ENCODE results near the gene PGLYRP1.

The PGLYRP1 gene

DNA sequence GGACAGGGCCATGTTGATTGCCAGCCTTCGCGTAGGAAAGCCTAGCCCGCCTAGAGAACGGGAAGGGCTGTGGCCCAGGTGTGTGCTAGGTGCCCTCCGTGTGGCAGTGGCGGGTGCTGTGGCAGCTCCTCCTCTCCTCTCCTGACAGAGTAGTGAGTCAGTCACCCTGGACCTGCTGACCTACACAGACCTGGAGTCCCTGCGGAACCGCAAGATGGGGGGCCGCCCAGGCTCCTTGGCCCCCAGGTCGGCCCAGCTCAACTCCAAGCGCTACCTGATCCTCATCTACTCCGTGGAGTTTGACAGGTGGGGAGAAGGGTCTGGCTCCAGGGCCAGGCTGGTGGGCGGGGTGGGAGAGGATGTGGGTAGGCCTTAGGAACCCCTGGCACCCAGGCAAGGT is 16.4 kb downstream of the PGLYRP1 start:
- no peak overlapping the region for H3K27ac ChIP-seq (ENCODE audit: low read depth, low read length)
- no peak overlapping the region for H3K4me3 ChIP-seq (ENCODE audit: low read depth in 1 of 2, low read length in 2 of 2)
- no peak overlapping the region for H3K9ac ChIP-seq (ENCODE audit: low read depth in 1 of 2, low read length in 2 of 2)
- H3K36me3 ChIP-seq (ENCODE audit: control insufficient read depth in 1 of 2, insufficient read depth in 2 of 2, low read length in 2 of 2): no peaks in the 10 kb centered on the region
- H3K9me3 ChIP-seq (ENCODE audit: control insufficient read depth in 1 of 2, low read length in 2 of 2): no peaks in the 10 kb centered on the region
- no peaks in the 10 kb centered on the region for H3K4me1 ChIP-seq (ENCODE audit: control insufficient read depth in 1 of 2, insufficient read depth in 2 of 2, low read length in 2 of 2)
- H3K27me3 ChIP-seq (ENCODE audit: control insufficient read depth in 1 of 2, insufficient read depth in 2 of 2, low read length in 2 of 2): no peaks in the 10 kb centered on the region

GRCh38 chr19:46002678-46003275 is 20.1 kb downstream of the PGLYRP1 start:
- Histone ChIP-seq H3K4me1 (ENCODE audit: control insufficient read depth in 1 of 2, insufficient read depth in 2 of 2, low read length in 2 of 2) (peaks cover 6 to 10% of the 10 kb centered on the region in 2 donors), H3K27ac (ENCODE audit: low read depth, low read length) (no peak overlapping the region), H3K4me3 (ENCODE audit: low read depth in 1 of 2, low read length in 2 of 2) (no peak overlapping the region), H3K36me3 (ENCODE audit: control insufficient read depth in 1 of 2, insufficient read depth in 2 of 2, low read length in 2 of 2) (no peaks in the 10 kb centered on the region), H3K27me3 (ENCODE audit: control insufficient read depth in 1 of 2, insufficient read depth in 2 of 2, low read length in 2 of 2) (no peaks in the 10 kb centered on the region), H3K9ac (ENCODE audit: low read depth in 1 of 2, low read length in 2 of 2) (no peak overlapping the region), H3K9me3 (ENCODE audit: control insufficient read depth in 1 of 2, low read length in 2 of 2) (no peaks in the 10 kb centered on the region)

- H3K9me3 ChIP-seq (ENCODE audit: control insufficient read depth in 1 of 2, low read length in 2 of 2): no peaks in the 10 kb centered on the region
- H3K4me3 ChIP-seq (ENCODE audit: low read depth in 1 of 2, low read length in 2 of 2): peak overlapping the region; percentile 32 to 38
- no peaks in the 10 kb centered on the region for H3K27me3 ChIP-seq (ENCODE audit: control insufficient read depth in 1 of 2, insufficient read depth in 2 of 2, low read length in 2 of 2)
- H3K27ac ChIP-seq (ENCODE audit: low read depth, low read length): no peak overlapping the region
- peaks cover 13 to 15% of the 10 kb centered on the region in 2 donors for H3K4me1 ChIP-seq (ENCODE audit: control insufficient read depth in 1 of 2, insufficient read depth in 2 of 2, low read length in 2 of 2)
- H3K9ac ChIP-seq (ENCODE audit: low read depth in 1 of 2, low read length in 2 of 2): no peak overlapping the region
- no peaks in the 10 kb centered on the region for H3K36me3 ChIP-seq (ENCODE audit: control insufficient read depth in 1 of 2, insufficient read depth in 2 of 2, low read length in 2 of 2)
Observed at GRCh38 chr19:46000491-46001246, 22.2 kb downstream of the PGLYRP1 start.

- H3K27ac ChIP-seq (ENCODE audit: low read depth, low read length): no peak overlapping the region
- no peaks in the 10 kb centered on the region for H3K9me3 ChIP-seq (ENCODE audit: control insufficient read depth in 1 of 2, low read length in 2 of 2)
- H3K36me3 ChIP-seq (ENCODE audit: control insufficient read depth in 1 of 2, insufficient read depth in 2 of 2, low read length in 2 of 2): no peaks in the 10 kb centered on the region
- no peak overlapping the region for H3K4me3 ChIP-seq (ENCODE audit: low read depth in 1 of 2, low read length in 2 of 2)
- H3K4me1 ChIP-seq (ENCODE audit: control insufficient read depth in 1 of 2, insufficient read depth in 2 of 2, low read length in 2 of 2): peaks cover 14 to 16% of the 10 kb centered on the region in 2 donors
- H3K27me3 ChIP-seq (ENCODE audit: control insufficient read depth in 1 of 2, insufficient read depth in 2 of 2, low read length in 2 of 2): no peaks in the 10 kb centered on the region
- H3K9ac ChIP-seq (ENCODE audit: low read depth in 1 of 2, low read length in 2 of 2): no peak overlapping the region
Observed at GRCh38 chr19:45999653-46000121, 23.2 kb downstream of the PGLYRP1 start.

DNA sequence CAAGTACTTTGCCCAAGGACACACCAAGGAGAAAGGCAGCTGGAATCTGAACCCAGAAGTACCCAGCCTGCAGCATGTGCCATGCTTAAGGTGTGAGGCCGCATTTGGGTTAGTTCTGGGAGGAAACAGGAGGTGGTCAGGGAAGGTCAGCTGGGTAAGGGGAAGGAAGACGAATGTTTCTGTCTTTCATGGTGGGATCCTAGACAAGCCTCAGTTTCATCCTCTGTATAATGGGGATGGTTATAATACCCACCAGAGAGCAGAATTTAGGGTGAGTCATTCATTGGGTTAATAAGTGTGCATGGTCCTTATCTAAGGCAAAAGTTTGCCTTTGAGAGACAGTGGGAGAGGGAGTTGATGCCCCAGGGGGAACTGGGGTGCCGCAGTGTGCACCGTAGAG is 24.0 kb downstream of the PGLYRP1 start:
- Histone ChIP-seq H3K36me3 (ENCODE audit: control insufficient read depth in 1 of 2, insufficient read depth in 2 of 2, low read length in 2 of 2) (no peaks in the 10 kb centered on the region), H3K9ac (ENCODE audit: low read depth in 1 of 2, low read length in 2 of 2) (no peak overlapping the region), H3K27me3 (ENCODE audit: control insufficient read depth in 1 of 2, insufficient read depth in 2 of 2, low read length in 2 of 2) (no peaks in the 10 kb centered on the region), H3K9me3 (ENCODE audit: control insufficient read depth in 1 of 2, low read length in 2 of 2) (no peaks in the 10 kb centered on the region), H3K4me1 (ENCODE audit: control insufficient read depth in 1 of 2, insufficient read depth in 2 of 2, low read length in 2 of 2) (peaks cover 14 to 16% of the 10 kb centered on the region in 2 donors), H3K4me3 (ENCODE audit: low read depth in 1 of 2, low read length in 2 of 2) (no peak overlapping the region), H3K27ac (ENCODE audit: low read depth, low read length) (no peak overlapping the region)

DNA sequence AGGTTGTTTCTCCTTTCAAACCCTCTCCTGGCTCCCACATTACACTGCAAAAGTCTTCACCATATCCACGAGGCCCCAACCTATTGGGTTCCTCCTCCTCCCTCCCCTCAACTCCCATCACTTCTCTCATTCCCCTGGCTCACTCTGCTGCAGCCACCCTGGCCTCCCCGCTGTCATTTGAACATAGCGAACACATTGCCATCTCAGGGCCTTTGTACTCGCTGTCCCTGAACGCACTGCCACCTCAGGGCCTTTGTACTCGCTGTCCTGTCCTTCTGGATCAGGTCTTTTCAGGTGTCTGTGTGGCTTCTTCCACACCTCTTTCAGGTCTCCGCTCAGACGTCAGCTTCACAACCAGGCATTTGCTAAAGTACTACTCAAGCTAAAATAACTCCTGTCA is 25.9 kb downstream of the PGLYRP1 start:
- peaks cover 14 to 16% of the 10 kb centered on the region in 2 donors for H3K4me1 ChIP-seq (ENCODE audit: control insufficient read depth in 1 of 2, insufficient read depth in 2 of 2, low read length in 2 of 2)
- H3K36me3 ChIP-seq (ENCODE audit: control insufficient read depth in 1 of 2, insufficient read depth in 2 of 2, low read length in 2 of 2): no peaks in the 10 kb centered on the region
- H3K27ac ChIP-seq (ENCODE audit: low read depth, low read length): no peak overlapping the region
- no peaks in the 10 kb centered on the region for H3K27me3 ChIP-seq (ENCODE audit: control insufficient read depth in 1 of 2, insufficient read depth in 2 of 2, low read length in 2 of 2)
- H3K9me3 ChIP-seq (ENCODE audit: control insufficient read depth in 1 of 2, low read length in 2 of 2): no peaks in the 10 kb centered on the region
- no peak overlapping the region for H3K9ac ChIP-seq (ENCODE audit: low read depth in 1 of 2, low read length in 2 of 2)
- no peak overlapping the region for H3K4me3 ChIP-seq (ENCODE audit: low read depth in 1 of 2, low read length in 2 of 2)

DNA sequence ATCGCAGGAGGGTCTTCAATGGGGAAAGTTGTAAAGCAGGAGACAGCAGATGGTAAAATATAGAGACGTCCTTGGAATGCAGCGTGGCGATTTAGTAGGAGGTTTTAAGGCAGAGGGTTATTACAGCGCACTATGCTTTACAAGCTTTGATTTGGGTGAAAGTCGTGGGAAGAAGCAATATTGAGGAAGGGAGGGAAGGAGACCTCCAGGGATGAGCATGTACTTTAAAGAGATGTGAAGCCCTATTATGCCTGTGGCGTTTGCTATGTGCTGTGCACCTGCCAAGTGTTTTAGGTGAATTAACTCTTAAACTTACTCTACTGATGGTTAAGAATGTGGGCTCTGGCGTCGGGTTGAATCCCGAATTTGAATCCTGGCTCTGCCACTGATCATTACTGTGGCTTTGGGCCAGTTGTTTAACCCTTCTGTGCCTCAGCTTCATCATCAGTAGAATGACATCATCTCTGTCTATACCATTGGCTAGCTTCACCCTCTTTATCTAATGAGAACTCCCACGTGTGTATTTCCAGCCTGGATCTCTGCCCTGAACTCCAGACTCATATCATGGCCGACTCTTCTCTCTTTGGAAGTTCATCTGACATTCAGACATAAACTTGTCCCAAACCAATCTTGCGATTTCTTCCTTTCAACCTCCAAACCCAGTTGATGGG is 27.0 kb downstream of the PGLYRP1 start:
- Histone ChIP-seq H3K36me3 (ENCODE audit: control insufficient read depth in 1 of 2, insufficient read depth in 2 of 2, low read length in 2 of 2) (no peaks in the 10 kb centered on the region), H3K27me3 (ENCODE audit: control insufficient read depth in 1 of 2, insufficient read depth in 2 of 2, low read length in 2 of 2) (no peaks in the 10 kb centered on the region), H3K4me3 (ENCODE audit: low read depth in 1 of 2, low read length in 2 of 2) (peak overlapping the region; percentile 78 to 95), H3K4me1 (ENCODE audit: control insufficient read depth in 1 of 2, insufficient read depth in 2 of 2, low read length in 2 of 2) (peaks cover 14 to 16% of the 10 kb centered on the region in 2 donors), H3K9me3 (ENCODE audit: control insufficient read depth in 1 of 2, low read length in 2 of 2) (no peaks in the 10 kb centered on the region), H3K27ac (ENCODE audit: low read depth, low read length) (no peak overlapping the region), H3K9ac (ENCODE audit: low read depth in 1 of 2, low read length in 2 of 2) (peak overlapping the region; percentile 73 to 91)

DNA sequence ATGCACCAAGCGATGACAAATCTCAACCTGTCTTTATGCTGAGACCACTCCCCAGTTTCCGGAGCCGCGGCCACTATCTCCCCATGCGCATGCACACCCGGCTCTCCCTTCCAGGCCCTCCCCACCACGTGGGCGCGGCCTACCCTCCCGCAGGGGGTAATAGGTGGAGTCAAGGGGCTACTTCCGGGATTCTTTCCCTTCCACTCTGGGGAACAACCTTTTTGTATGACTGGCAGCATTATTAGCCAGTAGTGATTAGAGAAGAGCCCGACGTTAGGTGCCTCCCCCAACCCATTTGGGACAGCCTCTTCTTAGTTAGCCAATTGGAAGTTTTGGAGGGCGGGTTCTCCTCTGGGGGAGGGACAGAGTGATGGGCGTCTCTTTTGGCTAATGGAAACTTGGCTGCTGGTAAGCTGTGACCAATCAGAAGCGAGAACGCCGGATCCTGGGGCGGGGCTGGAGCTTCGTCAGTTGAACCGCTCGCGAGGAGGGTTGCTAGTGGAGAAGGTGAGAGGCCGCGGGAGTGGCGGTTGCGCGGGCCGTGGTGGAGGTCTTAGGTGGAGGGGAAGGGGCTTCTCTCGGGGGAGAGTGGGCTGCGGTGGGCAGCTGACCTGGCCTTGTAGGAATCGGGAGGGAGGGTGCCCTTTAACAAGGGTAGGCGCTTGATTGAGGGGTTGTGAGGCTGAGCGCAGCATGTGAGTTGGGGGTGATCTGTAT is 27.7 kb downstream of the PGLYRP1 start, which contains the start of gene CCDC61:
TSS of gene CCDC61 (plus strand) at position 470 of the 717 bp plus-strand sequence. CDS start 7,552 bp downstream, outside the sequence.
- Histone ChIP-seq H3K36me3 (ENCODE audit: control insufficient read depth in 1 of 2, insufficient read depth in 2 of 2, low read length in 2 of 2) (no peaks in the 10 kb centered on the region), H3K4me3 (ENCODE audit: low read depth in 1 of 2, low read length in 2 of 2) (peak within 1 kb of the TSS; percentile 81 to 95), H3K9ac (ENCODE audit: low read depth in 1 of 2, low read length in 2 of 2) (peak within 1 kb of the TSS; percentile 73 to 91), H3K27ac (ENCODE audit: low read depth, low read length) (peak within 1 kb of the TSS; percentile 2), H3K4me1 (ENCODE audit: control insufficient read depth in 1 of 2, insufficient read depth in 2 of 2, low read length in 2 of 2) (peaks cover 8 to 10% of the 10 kb centered on the region in 2 donors), H3K9me3 (ENCODE audit: control insufficient read depth in 1 of 2, low read length in 2 of 2) (no peaks in the 10 kb centered on the region), H3K27me3 (ENCODE audit: control insufficient read depth in 1 of 2, insufficient read depth in 2 of 2, low read length in 2 of 2) (no peaks in the 10 kb centered on the region)

DNA sequence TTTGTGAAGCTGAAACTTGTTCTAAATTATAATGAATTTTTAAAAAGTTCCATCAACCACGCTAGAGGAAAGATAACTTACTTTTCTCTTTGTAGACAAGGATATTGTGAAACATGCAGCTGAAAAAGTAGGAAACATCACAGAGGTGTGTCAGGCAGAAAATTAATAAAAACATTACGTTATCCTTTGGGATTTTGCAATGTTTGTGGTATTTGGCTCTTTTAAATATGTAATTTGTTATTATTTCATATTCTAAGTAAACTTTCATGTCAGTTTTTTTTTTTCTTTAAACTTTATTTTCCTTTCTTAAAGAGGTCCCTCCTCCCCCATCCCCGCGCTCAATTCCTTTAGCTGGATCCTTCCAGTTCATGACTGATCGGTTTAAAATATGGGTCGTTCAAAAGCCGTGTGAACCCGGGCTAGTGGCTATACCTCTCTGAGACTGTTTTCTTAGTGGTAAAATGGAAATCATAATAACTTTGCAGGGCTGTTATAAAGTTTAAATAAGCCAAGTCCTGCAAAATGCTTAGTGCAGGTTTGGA is 28.3 kb downstream of the PGLYRP1 start:
- Histone ChIP-seq H3K9me3 (ENCODE audit: control insufficient read depth in 1 of 2, low read length in 2 of 2) (no peaks in the 10 kb centered on the region), H3K4me1 (ENCODE audit: control insufficient read depth in 1 of 2, insufficient read depth in 2 of 2, low read length in 2 of 2) (peaks cover 6 to 8% of the 10 kb centered on the region in 2 donors), H3K9ac (ENCODE audit: low read depth in 1 of 2, low read length in 2 of 2) (no peak overlapping the region), H3K27me3 (ENCODE audit: control insufficient read depth in 1 of 2, insufficient read depth in 2 of 2, low read length in 2 of 2) (peaks cover 0 to 2% of the 10 kb centered on the region in 2 donors), H3K27ac (ENCODE audit: low read depth, low read length) (no peak overlapping the region), H3K4me3 (ENCODE audit: low read depth in 1 of 2, low read length in 2 of 2) (peak overlapping the region; percentile 75 to 81), H3K36me3 (ENCODE audit: control insufficient read depth in 1 of 2, insufficient read depth in 2 of 2, low read length in 2 of 2) (no peaks in the 10 kb centered on the region)

Measured in duodenal mucosa (tissue), 2 donors.